A549 (cell line): ENCODE data around the gene CCDC7.

Experiments
- BHLHE40 ChIP-seq: IDR thresholded peaks from 2 replicates; pipeline ENCODE4 v1.6.1; 2012; ENCODE audit warnings: low read depth, low read length, inconsistent platforms
- CHD2 ChIP-seq: fragments of 150-350 bp; IDR thresholded peaks from 2 replicates; pipeline ENCODE4 v1.6.1; 2014; ENCODE audit warnings: low read length; ENCODE audit not compliant: partially characterized antibody
- CTCF ChIP-seq: fragments of >200 bp; sonication (Bioruptor Twin); formaldehyde crosslinking; IDR thresholded peaks from 3 replicates; pipeline ENCODE4 v1.5.1; 2016
- JUN ChIP-seq, 2 experiments: fragments of >200 bp; sonication (Bioruptor Twin); formaldehyde crosslinking; IDR thresholded peaks; 2 replicates in 1 of 2; 3 replicates in 1 of 2; pipeline ENCODE4 v1.6.1; 2016 to 2017
- MAFK ChIP-seq: fragments of 450-650 bp; IDR thresholded peaks from 2 replicates; pipeline ENCODE4 v1.6.1; 2014; ENCODE audit not compliant: partially characterized antibody
- MAX ChIP-seq: IDR thresholded peaks from 2 replicates; pipeline ENCODE4 v1.6.1; 2012
- POLR2A ChIP-seq: IDR thresholded peaks from 2 replicates; pipeline ENCODE4 v1.6.1; 2012; ENCODE audit warnings: mild to moderate bottlenecking, low read length
- RAD21 ChIP-seq, 2 experiments: fragments of >200 bp in 1 of 2; sonication (Bioruptor Twin) in 1 of 2; formaldehyde crosslinking in 1 of 2; IDR thresholded peaks in 1 of 2; conservative IDR thresholded peaks in 1 of 2; 2 replicates in 1 of 2; 3 replicates in 1 of 2; pipeline ENCODE4 v1.6.1; 2012 to 2018; ENCODE audit warnings: inconsistent platforms in 1 of 2
- REST ChIP-seq: fragments of 200-600 bp; sonication (generic); IDR thresholded peaks from 2 replicates; pipeline ENCODE4 v1.6.1; 2016; ENCODE audit warnings: antibody characterized with exemption, mild to moderate bottlenecking, moderate library complexity
- RFX5 ChIP-seq: fragments of 450-650 bp; IDR thresholded peaks from 2 replicates; pipeline ENCODE4 v1.7.1; 2014; ENCODE audit warnings: antibody characterized with exemption, mild to moderate bottlenecking, moderate library complexity
- SMC3 ChIP-seq: fragments of >200 bp; sonication (Bioruptor Twin); formaldehyde crosslinking; IDR thresholded peaks from 3 replicates; pipeline ENCODE4 v1.6.1; 2018; ENCODE audit warnings: inconsistent platforms
- ZC3H11A ChIP-seq: fragments of 450-650 bp; IDR thresholded peaks from 2 replicates; pipeline ENCODE4 v1.6.1; 2014; ENCODE audit warnings: antibody characterized with exemption, mild to moderate bottlenecking

- TF ChIP-seq CTCF (no peak), POLR2A (no peak), MAX (no peak), CHD2 (no peak), ZC3H11A (no peak), RFX5 (no peak), MAFK (no peak), REST (no peak), JUN (IDR thresholded peaks at IDR 0.05) (no peak), SMC3 (no peak), RAD21 (conservative IDR thresholded peaks at IDR 0.05 in 1 of 2, IDR thresholded peaks at IDR 0.05 in 1 of 2) (no peak), BHLHE40 (no peak)
These were observed 31.6 kb downstream of the CCDC7 start for GRCh38 chr10:32477499-32477898.
